Panc1 (cell line): ENCODE data around the gene RHEBL1. TPM values are rescaled to one million over a fixed set of nuclear protein-coding genes. Genes with fewer than 3 reads are reported as not detected.

Source experiments
- ATAC-seq: fragments of 200-7000 bp; cut with Tn5 transposase; 2 replicates; pipeline ENCODE4 v1.9.1; 2020; ENCODE audit warnings: mild to moderate bottlenecking, moderate library complexity
- BruUV-seq: library from RNA; stranded (reverse); fragments of 400-500 nt; replicated peaks from 2 replicates; lab custom pipeline; 2021; lab: Mats Ljungman, UMichigan
- CTCF ChIA-PET: fragments of 300-600 bp; sonication (Branson Sonifier 250); formaldehyde crosslinking; loops from one replicate; lab custom pipeline; 2022; ENCODE audit warnings: antibody characterized with exemption; lab: Charles Lee
- POLR2A ChIA-PET: fragments of 300-600 bp; sonication (Branson Sonifier 250); formaldehyde crosslinking; loops from one replicate; lab custom pipeline; 2022; ENCODE audit warnings: antibody characterized with exemption; lab: Charles Lee
- DNase-seq: peaks from one replicate; pipeline ENCODE4 v3.0.0-alpha.2; 2010; ENCODE audit warnings: low read depth, low spot score
- H3K27ac ChIP-seq: 2 replicates; pipeline ENCODE4 v1.5.1; 2011; ENCODE audit warnings: mild to moderate bottlenecking, low read length, inconsistent platforms
- H3K27me3 ChIP-seq: fragments of 200-500 bp; sonication (Bioruptor generic); 2 replicates; pipeline ENCODE4 v1.6.0; 2014; ENCODE audit warnings: low read length, inconsistent platforms; ENCODE audit not compliant: control insufficient read depth, insufficient read depth
- H3K36me3 ChIP-seq: fragments of 200-500 bp; sonication (Bioruptor generic); 2 replicates; pipeline ENCODE4 v1.5.1; 2014; ENCODE audit warnings: inconsistent platforms, mild to moderate bottlenecking, low read length, moderate library complexity; ENCODE audit not compliant: control insufficient read depth, insufficient read depth
- H3K4me1 ChIP-seq: 2 replicates; pipeline ENCODE4 v1.5.1; 2011; ENCODE audit warnings: inconsistent platforms, mild to moderate bottlenecking, low read length, moderate library complexity; ENCODE audit not compliant: control insufficient read depth, insufficient read depth
- H3K4me3 ChIP-seq, 2 experiments: 2 replicates each; pipeline ENCODE4 v1.5.1; 2011 to 2012; ENCODE audit warnings: low read depth in 2 of 2, low read length in 2 of 2, mild to moderate bottlenecking in 2 of 2, inconsistent platforms in 1 of 2, moderate library complexity in 1 of 2
- H3K9me3 ChIP-seq: fragments of 200-500 bp; sonication (Bioruptor generic); 2 replicates; pipeline ENCODE4 v1.5.1; 2014; ENCODE audit warnings: low read depth, mild to moderate bottlenecking, inconsistent platforms, low read length, moderate library complexity; ENCODE audit not compliant: control insufficient read depth, insufficient read depth
- CTCF ChIP-seq: fragments of 450-650 bp; IDR thresholded peaks from 2 replicates; pipeline ENCODE4 v1.5.1; 2017; ENCODE audit warnings: mild to moderate bottlenecking
- POLR2AphosphoS5 ChIP-seq: IDR thresholded peaks from 2 replicates; pipeline ENCODE4 v1.6.1; 2012; ENCODE audit warnings: mild to moderate bottlenecking, low read depth, low read length, moderate library complexity
- REST ChIP-seq, 2 experiments: IDR thresholded peaks; 2 replicates each; pipeline ENCODE4 v1.6.1; 2011 to 2012; ENCODE audit warnings: low read depth in 2 of 2, control low read depth in 1 of 2, low read length in 1 of 2, mild to moderate bottlenecking in 1 of 2, moderate library complexity in 1 of 2; ENCODE audit not compliant: insufficient read depth in 1 of 2
- SIN3A ChIP-seq: IDR thresholded peaks from 2 replicates; pipeline ENCODE4 v1.6.1; 2012; ENCODE audit warnings: low read depth, mild to moderate bottlenecking, low read length, moderate library complexity, borderline replicate concordance; ENCODE audit not compliant: insufficient read depth
- TCF7L2 ChIP-seq: IDR thresholded peaks from 2 replicates; pipeline ENCODE4 v1.6.1; 2011; ENCODE audit warnings: mild to moderate bottlenecking, low read depth, low read length, inconsistent platforms
- in situ Hi-C: cut with HindIII; loops from 2 replicates; pipeline ENCODE4 v1.10.0; 2016; ENCODE audit warnings: low sequenced_read_pairs, low pct_unique_long_range_greater_than_20kb
- intact Hi-C: fragments of 100-400 bp; cut with micrococcal nuclease; formaldehyde crosslinking; loops from one replicate; pipeline ENCODE4 v1.10.0; 2022; ENCODE audit not compliant: unreplicated experiment
- total RNA-seq: library from RNA; stranded (reverse); gene quantifications from one replicate; pipeline ENCODE4 v1.2.1, GENCODE V29; 2021; ENCODE audit not compliant: unreplicated experiment

RHEBL1 gene
- total RNA-seq, 1 experiment from 2014 or later = 4.7 TPM

- H3K9me3 ChIP-seq = no peaks in the 10 kb centered on the region
- peak; percentile 71 for ATAC-seq
- H3K4me3 ChIP-seq = peak overlapping the region; percentile 40 to 49
- intact Hi-C loops (no loop called here), in situ Hi-C loops (no loop called here)
- H3K27ac ChIP-seq = 0 out of 2 replicates have a peak overlapping the region, but pooled peaks have one; percentile 50
- BruUV-seq = no TSS peak
- no peaks in the 10 kb centered on the region for H3K27me3 ChIP-seq
- POLR2A ChIA-PET = no interaction called here
- CTCF ChIA-PET = interaction anchor here (0.5 to 3.6 kb wide), 5 partner anchors 15 to 147 kb away, joined by 3 to 47 read pairs (median 3); no protein-coding TSS in a partner anchor
- DNase-seq = no peak
- peaks cover 40% of the 10 kb centered on the region for H3K4me1 ChIP-seq
- no peaks in the 10 kb centered on the region for H3K36me3 ChIP-seq
- peak; percentile 84 for TF ChIP-seq CTCF
- TF ChIP-seq SIN3A = no peak
Measured at GRCh38 chr12:49089821-49090773, 20.3 kb upstream of the RHEBL1 start.

GRCh38 chr12:49088932-49089330 lies 19.2 kb upstream of the RHEBL1 start:
- BruUV-seq = no TSS peak
- no peak for TF ChIP-seq POLR2AphosphoS5
- no peak for TF ChIP-seq CTCF
- TF ChIP-seq TCF7L2 = no peak
- no peak for TF ChIP-seq SIN3A
- TF ChIP-seq REST (IDR thresholded peaks at IDR 0.05; ENCODE audit: insufficient read depth in 1 of 2, low read depth in 2 of 2, low read length in 1 of 2) = no peak
- in situ Hi-C loops (no loop called here), intact Hi-C loops (no loop called here)
- no peaks in the 10 kb centered on the region for H3K27me3 ChIP-seq
- ChIA-PET POLR2A (interaction anchor here (0.5 to 0.6 kb wide), 2 partner anchors 92 to 536 kb away, joined by 4 to 5 read pairs; no protein-coding TSS in a partner anchor), CTCF (interaction anchor here (0.5 to 3.6 kb wide), 8 partner anchors 9 to 168 kb away, joined by 3 to 47 read pairs (median 5); no protein-coding TSS in a partner anchor)
- H3K36me3 ChIP-seq = no peaks in the 10 kb centered on the region
- H3K4me3 ChIP-seq = peak overlapping the region in 1 of 2 experiments; percentile 37; a peak in 2 of 4 replicates
- H3K27ac ChIP-seq = no peak overlapping the region
- ATAC-seq = no peak
- H3K9me3 ChIP-seq = no peaks in the 10 kb centered on the region
- no peak for DNase-seq
- peaks cover 33% of the 10 kb centered on the region for H3K4me1 ChIP-seq
